NCI-H1694 treated with DMSO at 0.1 percent for 48 hours (cell line): Measurements from ENCODE around the gene IFNAR1.
A peak's percentile ranks its signal among the peaks of the same experiment; 100 is the strongest.
"Not testable (repeated sequence)": the region's sequence is repeated elsewhere in the genome, so short reads cannot be mapped to it uniquely, and the experiment has no call there.

Source experiments
- DNase-seq: peaks from one replicate; lab custom pipeline; 2025; lab: John Stamatoyannopoulos, UW

The IFNAR1 gene

DNA sequence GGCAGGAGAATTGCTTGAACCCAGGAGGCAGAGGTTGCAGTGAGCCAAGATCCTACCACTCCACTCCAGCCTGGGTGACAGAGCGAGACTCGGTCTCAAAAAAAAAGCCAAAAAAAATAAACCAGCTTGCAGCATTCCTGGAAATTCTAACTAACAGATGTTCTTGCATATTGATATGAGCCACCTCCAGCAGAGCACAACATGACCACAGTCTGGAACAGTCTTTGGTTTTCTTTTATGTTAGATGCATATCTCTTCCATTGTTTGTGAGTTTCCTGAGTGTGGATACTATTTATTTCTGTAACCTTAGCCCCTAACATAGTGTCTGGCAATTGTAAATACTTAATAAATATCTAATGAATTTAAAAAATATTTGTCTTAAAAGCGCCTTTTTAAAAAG, 23.9 kb downstream of the IFNAR1 start:
- DNase-seq, result peak; percentile 65

DNA sequence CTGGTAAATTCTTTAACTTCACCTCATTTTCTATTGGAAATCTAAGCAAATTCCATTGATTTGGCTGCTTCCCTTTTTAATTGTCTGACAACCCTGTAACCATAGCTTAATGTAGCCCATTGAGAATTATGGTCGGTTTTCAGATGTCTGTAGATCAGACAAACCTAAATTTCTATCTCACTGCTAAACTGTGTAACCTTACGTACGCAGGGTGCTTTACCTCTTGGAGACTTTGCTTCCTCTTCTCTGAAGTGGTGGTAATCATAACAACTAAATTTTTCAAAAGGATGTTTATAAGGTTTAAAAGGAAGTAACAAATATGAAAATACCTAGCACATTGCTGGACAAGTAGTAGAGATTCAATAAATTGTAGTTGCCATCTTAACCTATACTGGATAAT, 25.9 kb downstream of the IFNAR1 start:
- no peak for DNase-seq

DNA sequence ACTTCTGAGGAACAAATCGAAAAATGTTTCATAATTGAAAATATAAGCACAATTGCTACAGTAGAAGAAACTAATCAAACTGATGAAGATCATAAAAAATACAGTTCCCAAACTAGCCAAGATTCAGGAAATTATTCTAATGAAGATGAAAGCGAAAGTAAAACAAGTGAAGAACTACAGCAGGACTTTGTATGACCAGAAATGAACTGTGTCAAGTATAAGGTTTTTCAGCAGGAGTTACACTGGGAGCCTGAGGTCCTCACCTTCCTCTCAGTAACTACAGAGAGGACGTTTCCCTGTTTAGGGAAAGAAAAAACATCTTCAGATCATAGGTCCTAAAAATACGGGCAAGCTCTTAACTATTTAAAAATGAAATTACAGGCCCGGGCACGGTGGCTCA, 30.6 kb downstream of the IFNAR1 start:
- DNase-seq, result no peak

DNA sequence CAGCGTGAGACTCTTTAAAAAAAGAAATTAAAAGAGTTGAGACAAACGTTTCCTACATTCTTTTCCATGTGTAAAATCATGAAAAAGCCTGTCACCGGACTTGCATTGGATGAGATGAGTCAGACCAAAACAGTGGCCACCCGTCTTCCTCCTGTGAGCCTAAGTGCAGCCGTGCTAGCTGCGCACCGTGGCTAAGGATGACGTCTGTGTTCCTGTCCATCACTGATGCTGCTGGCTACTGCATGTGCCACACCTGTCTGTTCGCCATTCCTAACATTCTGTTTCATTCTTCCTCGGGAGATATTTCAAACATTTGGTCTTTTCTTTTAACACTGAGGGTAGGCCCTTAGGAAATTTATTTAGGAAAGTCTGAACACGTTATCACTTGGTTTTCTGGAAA, 31.2 kb downstream of the IFNAR1 start:
- DNase-seq, result no peak

DNA sequence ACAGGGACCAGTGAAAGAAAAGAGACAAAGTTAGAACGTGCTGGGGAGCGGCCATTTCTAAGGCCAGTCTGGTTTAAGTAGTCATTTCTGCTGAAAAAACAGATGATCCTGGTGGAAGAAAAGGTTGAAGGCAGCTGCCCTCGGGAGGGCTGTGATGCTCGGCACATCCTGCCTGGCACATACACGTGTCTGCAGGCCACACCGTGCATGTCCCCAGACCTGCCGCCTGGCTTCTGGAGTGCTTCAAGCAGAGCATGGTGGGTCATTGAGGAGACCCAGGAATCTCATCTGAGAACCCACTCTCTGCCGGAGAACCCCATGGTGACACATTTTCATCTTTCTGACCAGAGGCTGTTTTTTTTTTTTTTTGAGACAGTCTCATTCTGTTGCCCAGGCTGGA, 32.4 kb downstream of the IFNAR1 start:
- DNase-seq, result no peak

DNA sequence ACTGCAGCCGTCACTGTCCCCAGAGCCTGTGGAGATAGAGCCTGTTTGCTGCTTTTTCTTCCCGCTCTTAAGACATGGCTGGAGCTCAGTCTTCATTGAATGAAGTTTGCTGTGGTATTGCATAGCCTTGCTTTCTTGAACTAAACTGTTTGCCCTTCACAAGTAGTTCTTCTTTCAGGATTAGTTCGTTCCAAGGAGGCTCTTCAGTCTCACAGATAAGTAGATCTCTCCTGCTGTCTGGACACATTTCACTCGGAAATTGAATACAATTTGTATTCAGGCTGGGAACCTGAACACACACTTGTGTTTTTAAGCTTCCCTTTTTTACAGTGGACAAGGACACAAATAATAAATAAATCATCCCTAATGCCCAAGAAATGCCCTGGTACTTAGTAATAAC, 34.7 kb downstream of the IFNAR1 start:
- DNase-seq, result no peak

DNA sequence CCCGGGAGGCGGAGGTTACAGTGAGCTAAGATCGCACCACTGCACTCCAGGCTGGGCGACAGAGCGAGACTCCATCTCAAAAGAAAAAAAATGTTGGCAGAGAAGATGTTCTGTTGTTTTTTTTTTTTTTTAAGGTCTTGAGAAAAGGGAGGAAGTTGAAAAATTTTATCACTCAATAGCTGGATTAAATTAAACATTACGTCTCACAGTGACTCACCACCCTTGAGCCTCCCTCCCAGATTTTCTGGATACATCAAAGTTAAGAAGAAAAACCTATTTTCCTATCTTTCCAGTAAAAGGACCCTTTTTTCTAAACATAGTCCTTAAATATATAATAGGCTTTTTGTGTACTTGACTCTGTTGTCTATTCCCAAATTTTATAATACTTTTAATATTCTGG, 35.5 kb downstream of the IFNAR1 start:
- DNase-seq, result no peak

DNA sequence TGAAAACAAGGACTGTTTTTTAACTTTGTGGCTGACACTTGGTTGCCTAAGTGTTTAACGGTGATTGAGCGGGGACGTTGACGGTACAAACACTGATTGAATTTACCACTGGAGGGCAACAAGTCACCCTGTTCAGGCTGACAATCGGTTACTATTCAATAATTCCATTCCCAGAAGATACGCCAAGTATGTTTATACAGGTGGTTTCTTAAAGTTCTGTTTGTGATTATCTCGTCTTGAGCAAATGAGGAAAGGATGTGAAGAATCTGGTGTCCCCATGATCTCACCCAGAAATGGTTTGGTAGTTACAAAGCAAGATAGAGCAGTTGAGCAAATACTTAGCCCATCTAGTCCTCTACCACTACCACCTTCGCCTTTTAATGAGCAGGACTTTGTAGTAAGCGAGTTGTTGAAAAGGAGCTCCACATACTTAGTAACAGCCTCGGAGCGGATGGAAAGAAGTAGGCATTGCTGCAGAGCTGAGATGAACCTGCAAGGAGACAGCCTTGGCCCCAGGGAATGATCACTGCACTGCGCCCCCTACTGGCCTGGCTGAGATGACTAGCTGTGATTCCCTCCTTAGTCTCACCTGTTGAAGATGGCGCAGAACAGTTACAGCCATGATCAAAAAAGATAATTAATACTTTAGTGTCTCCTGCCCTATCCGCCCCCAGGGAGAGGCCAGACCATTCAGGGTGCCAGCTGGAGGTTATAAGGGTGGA, 36.3 kb downstream of the IFNAR1 start:
- peak; percentile 78 for DNase-seq

DNA sequence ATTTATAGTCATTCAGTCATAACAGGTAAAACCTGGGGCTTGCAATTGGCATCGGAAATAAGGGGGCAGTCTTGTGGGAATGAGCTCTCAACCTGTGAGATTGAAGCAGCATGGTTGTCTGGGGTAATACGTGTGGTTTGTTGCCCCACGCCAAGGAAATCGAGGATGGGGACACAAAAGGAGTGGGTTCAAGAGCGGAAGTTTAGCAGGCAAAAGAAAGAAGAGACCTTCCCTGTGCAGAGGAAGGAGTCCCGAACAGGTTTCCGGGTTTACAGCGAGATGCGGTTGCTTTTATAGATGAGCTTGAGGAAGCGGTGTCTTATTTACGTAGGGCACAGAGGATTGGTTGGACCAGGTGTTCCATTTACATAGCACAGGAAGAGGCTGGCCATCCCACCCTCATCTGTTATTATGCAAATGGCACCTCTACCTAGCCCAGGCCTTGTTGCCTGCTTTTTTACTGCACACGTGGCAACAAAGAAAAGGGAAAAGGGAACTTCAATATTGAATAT, 37.3 kb downstream of the IFNAR1 start:
- no peak for DNase-seq

DNA sequence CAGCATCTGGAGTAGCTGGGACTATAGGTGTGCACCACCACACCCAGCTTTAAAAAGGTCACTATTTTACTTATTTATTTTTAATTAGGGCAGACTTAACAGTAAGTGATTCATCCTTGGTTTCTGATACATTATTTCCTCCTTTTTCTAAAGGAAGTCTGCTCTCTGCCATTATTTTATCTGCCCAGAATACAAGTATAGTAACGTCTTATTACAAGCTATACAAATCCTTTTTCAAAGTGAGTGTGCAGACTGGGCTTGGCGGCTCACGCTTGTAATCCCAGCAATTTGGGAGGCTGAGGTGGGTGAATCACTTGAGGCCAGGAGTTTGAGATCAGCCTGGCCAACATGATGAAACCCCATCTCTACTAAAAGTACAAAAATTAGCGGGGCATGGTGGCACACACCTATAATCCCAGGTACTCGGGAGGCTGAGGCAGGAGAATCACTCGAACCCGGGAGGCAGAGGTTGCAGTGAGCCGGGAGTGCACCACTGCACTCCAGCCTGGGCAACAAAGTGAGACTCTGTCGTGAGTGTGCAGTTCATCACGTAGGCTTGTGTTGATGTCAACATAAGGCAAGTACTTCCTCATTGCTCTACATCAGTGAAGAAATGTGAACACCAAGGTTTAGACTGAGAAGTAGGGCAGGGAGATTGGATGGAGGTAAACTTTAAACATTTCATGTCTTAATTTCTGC, 39.3 kb downstream of the IFNAR1 start:
- DNase-seq, result not testable (repeated sequence)

DNA sequence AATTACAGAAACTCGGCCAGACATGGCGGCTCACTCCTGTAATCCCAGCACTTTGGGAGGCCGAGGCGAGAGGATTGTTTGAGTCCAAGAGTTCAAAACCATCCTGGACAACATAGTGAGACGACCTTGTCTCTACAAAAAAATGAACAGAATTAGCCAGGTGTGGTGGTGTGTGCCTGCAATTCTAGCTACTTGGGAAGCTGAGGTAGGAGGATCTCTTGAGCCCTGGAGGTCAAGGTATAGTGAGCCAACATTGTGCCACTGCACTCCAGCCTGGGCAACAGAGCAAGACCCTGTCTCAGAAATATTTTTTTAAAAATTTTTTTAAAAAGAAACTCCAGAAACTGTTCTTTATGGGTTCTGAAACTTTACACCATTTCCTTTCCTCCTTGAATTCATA, 40.1 kb downstream of the IFNAR1 start:
- DNase-seq, result no peak

DNA sequence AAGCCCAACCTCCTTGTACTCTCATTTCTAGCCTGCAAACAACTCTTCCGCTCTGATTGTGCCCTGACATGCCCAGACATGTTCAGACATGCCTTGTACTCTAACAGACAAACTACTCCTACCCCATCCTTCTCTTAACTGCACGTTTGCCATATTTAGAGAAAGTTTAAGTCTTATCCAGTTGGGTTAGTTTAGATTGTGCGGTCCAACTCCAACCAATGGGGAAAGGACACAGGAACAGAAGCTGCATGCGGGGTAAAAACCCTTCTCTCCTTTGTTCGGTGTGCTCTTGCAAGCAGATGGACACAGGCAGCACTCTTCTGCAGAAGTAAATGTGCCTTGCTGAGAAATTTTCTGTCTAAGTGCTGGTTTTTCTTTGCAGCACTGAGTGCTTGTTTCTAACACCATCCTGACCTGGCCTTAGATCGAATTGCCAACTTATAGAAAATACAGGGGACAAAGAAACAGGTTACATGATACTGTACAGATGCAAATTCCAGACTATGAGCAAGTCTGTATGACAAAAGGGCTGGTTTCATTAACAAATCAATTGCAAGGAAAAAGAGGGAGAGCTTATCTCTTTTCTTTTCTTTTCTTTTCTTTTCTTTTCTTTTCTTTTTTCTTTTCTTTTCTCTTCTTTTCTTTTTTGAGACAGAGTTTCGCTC, 42.7 kb downstream of the IFNAR1 start:
- no peak for DNase-seq

DNA sequence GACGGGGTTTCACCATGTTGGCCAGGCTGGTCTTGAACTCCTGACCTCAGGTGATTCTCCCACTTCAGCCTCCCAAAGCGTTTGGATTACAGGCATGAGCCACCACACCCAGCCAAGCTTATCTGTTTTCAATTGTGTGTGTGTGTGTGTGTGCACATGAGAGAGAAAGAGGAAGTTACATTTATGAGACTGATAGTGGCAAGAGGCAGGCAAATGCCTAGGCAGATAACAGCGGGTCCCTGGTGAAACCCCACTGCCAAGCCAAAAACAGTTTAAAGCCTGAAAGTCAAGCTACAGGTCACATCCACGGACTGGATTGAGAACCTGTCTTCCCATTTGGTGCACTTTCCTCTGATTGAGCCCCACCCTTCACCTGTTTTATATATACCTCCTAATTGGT, 43.4 kb downstream of the IFNAR1 start:
- no peak for DNase-seq

DNA sequence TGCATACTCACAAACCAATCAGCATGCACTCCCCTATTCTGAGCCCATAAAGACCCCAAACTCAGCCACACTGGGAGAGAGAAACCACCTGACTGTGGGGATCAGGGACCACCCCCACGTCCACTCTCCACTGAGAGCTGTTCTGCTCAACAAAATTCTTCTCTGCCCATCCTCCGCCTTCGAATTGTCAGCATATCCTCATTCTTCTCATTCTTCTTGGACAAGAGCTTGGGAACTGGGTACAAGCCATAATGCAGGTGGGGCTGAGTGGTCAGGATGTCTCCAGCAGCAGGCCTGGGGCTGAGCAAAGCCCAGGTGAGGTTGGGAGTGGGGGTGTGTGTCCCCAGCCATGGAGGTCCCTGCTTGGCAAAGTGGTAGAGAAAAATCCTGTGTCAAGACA, 43.8 kb downstream of the IFNAR1 start:
- DNase-seq, result no peak

DNA sequence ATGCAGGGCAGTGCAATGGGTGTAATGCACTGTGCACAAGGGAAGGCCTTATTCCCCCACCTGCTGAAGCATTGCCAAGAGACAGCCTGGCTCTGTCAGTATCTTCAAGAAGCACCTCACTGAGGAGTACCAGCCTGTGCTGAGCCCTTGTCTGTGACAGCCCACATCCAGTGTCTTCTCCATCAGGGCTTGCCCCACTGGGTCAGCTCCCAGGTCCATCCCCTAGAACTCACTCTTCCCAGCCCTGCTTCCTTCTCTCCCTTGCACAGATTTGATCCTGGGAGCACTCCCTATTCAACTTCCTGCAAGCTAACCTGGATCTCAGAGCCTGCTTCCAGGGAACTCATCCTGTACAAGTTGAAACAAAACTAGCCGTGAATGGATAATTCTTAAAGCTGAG, 44.8 kb downstream of the IFNAR1 start:
- no peak for DNase-seq

DNA sequence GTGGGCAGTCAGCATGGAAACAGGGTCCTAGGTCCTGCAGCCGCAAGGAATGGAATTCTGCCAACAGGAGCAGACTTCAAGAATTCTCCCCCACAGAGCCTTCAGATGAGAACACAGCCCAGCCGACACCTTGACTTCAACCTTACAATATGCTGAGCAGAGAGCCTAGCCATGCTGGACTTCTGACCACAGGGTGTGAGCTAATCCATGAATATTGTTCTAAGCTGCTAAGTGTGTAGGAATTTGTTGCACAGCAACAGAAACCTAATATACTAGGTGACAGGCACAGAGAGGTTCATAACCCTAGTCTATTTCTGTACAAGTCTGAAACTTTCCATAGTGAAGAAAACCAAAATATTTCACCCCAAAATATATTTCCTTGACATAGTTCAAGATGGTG, 45.5 kb downstream of the IFNAR1 start:
- DNase-seq, result no peak

DNA sequence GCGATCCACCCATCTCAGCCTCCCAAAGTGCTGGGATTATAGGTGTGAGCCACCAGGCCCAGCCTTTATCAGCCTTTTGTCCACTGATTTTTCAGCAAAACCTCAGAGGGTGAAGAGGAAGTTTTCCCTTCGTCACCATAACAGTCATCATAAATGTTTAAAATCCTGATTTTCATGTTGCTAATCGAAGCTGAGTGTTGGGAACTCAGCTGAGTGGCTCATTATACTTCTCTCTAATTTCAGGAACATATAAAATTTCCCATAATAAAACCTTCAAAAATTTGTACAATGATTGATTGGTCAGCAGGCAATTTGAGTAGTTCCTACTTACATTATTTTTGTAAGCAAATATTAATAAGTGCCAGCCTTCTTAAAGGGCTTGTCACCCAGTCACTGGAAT, 46.6 kb downstream of the IFNAR1 start:
- no peak for DNase-seq

DNA sequence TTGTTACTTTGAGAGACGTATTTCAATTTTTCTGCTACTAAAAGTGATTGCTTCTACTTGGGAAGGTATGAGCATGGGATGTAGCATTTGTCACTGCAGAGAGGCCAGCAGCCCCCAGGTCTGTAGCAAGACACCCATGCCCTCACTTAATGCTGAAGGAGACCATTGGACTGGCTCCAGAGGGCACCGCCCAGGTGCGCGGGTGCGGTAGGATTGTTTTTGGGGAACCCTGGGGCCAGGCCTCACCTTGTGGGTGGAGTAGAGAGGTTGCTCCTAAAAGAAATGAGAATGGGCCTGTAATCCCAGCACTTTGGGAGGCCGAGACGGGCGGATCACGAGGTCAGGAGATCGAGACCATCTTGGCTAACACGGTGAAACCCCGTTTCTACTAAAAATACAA, 47.8 kb downstream of the IFNAR1 start:
- DNase-seq, result no peak

DNA sequence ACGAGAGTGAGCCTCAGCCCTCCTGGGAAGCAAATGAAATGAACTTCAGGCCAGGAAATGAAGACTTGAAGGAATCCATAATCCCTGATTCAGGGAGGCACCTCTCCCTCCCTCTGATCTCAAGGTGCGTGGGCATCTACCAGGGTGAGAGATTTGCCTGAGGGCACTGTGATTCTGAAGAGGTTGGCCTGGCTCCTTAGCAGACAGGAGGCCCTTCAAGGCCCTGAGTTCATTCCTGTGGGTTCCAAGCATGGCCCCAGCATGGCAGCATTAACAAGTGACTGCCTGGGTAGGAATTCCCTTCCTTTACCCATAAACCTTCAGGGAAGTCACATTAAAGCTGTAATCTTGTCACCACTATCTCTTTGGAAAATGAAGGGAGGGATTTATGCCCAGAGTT, 48.7 kb downstream of the IFNAR1 start:
- no peak for DNase-seq

DNA sequence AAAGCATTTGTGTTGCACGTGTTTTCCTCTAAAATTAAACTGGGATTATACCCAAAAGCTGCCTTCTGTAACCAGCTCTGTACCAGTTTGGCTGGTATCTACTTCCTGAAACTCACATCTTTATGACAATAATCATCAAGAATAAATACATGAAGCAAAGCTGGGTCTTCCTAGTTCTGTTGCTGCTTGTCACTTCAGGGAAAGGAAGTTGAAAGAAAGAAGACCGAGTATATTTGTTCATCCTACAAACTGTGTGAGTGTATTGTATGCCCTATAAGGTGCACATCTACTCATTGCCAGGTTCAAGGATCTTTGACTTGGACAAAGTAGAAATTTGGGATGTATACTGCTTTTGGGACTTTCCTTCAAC, 49.3 kb downstream of the IFNAR1 start:
- no peak for DNase-seq

DNA sequence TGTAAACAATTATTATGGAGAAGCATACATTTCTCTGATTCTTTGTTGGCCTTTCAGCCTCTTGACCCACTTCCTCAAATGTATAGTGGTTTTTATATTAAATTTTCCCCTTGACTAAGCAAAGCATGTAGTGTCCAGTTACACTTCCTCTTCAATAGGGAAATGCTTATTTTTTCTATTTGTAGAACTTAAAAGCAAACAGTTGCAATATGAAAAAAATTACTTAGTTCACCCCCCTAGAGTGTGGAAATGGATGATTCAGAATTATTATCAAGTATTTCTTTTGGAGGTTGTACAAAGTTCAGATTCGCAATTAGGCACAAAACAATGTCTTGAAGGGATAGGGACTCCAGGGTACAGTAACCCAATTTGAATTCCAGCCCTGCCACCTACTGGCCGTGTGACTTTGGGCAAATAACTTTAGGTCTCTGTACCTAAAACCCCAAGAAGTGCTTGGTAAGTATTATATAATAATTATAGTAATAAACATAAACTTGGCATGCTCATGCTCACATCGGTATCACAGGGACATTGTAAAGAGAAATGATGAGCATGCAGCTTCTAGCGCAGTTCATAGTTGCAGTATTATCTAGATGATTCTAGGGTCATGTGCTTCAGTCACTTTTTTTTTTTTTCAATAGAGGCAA, 49.8 kb downstream of the IFNAR1 start:
- DNase-seq, result peak; percentile 65

DNA sequence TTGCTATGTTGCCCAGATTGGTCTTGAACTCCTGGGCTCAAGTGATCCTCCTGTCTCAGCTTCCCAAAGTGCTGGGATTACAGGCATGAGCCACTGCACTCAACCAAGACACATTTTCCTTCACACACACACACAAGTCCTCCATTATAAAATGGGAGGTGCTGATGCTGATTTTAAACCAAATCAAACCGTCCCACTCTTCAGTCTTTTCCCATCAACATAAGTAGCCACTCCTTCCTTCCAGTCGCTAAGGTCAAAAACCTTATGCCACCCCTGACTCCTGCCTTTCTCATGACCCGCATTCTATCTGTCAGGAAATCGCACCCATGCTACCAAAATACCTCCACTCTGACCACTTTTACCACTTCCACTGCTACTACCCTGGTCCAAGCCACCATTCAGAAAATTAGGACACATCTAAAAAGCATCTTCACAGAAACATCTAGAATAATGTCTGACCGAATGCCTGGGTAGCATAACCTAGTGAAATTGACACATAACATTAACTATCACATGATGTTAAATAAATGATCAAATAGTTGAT, 50.4 kb downstream of the IFNAR1 start:
- DNase-seq, result no peak
